Measurements from ENCODE around the gene GOLGA6C. TPM values are rescaled to one million over a fixed set of nuclear protein-coding genes. Genes with fewer than 3 reads are reported as not detected.

The GOLGA6C gene
- polyA plus RNA-seq, 1 donor (not counting 4 experiments of a cell fraction or from before 2014, with no cell fraction given), result not detected

DNA sequence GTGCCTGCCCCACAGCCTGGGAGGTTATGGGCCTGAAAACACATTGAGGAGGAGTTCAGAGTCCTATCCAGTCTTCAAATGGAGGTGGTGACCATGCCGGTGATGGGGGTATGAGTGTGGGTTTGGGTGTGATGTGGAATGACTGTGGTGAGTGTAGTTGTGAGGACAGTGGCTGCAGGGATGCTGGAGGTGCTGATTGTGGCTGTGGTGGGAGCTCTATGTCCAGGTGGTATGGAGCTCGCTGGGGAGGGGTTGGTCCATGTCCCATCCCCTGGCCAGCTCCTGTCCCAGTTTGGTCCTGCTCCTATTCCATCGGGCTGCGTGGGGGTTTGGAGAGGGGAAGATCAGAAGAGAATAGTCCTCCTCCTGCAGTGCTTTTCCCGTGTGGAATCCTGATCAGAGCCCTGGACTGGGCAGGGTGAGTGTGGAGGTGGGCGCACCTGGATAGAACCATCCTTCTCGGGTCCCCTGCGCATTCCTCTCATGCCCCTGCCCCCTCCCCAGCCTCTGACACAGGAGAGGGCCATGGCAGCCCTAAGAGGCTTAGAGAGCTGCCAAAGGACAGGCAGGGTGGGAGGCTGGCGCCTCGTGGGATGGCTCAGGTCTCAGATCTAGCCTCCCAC lies 23.0 kb upstream of the GOLGA6C start:
- Histone ChIP-seq H3K4me3 (ENCODE audit: control insufficient read depth in 2 of 3, extremely low read depth in 1 of 3, insufficient read depth in 2 of 3, low read depth in 1 of 3, low read length in 3 of 3) (no peak overlapping the region), H3K27ac (ENCODE audit: control insufficient read depth, insufficient read depth, low read length) (no peak overlapping the region), H2AFZ (ENCODE audit: control insufficient read depth, low read length) (no peak overlapping the region), H3K9me1 (ENCODE audit: control insufficient read depth, extremely low read depth, insufficient read depth, low read length) (no peaks in the 10 kb centered on the region), H3K4me1 (ENCODE audit: control insufficient read depth, extremely low read depth, insufficient read depth, low read length) (no peaks in the 10 kb centered on the region), H3K36me3 (ENCODE audit: control insufficient read depth in 2 of 2, extremely low read depth in 1 of 2, insufficient read depth in 2 of 2, low read length in 2 of 2) (no peaks in the 10 kb centered on the region), H3K9ac (ENCODE audit: control insufficient read depth, extremely low read depth, insufficient read depth, low read length) (no peak overlapping the region), H3K9me3 (ENCODE audit: control insufficient read depth, low read depth, low read length) (no peaks in the 10 kb centered on the region), H3K27me3 (ENCODE audit: control insufficient read depth, extremely low read depth, insufficient read depth, low read length) (peaks cover 44% of the 10 kb centered on the region), H3K4me2 (ENCODE audit: control insufficient read depth, extremely low read depth, insufficient read depth, low read depth, low read length) (no peak overlapping the region), H3K79me2 (ENCODE audit: control insufficient read depth, insufficient read depth, low read length) (no peaks in the 10 kb centered on the region), H4K20me1 (ENCODE audit: control insufficient read depth, extremely low read depth, insufficient read depth, low read length) (no peaks in the 10 kb centered on the region)
- TF ChIP-seq, protein P1, sequence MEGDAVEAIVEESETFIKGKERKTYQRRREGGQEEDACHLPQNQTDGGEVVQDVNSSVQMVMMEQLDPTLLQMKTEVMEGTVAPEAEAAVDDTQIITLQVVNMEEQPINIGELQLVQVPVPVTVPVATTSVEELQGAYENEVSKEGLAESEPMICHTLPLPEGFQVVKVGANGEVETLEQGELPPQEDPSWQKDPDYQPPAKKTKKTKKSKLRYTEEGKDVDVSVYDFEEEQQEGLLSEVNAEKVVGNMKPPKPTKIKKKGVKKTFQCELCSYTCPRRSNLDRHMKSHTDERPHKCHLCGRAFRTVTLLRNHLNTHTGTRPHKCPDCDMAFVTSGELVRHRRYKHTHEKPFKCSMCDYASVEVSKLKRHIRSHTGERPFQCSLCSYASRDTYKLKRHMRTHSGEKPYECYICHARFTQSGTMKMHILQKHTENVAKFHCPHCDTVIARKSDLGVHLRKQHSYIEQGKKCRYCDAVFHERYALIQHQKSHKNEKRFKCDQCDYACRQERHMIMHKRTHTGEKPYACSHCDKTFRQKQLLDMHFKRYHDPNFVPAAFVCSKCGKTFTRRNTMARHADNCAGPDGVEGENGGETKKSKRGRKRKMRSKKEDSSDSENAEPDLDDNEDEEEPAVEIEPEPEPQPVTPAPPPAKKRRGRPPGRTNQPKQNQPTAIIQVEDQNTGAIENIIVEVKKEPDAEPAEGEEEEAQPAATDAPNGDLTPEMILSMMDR (optimal IDR thresholded peaks at IDR 0.05 in 1 of 3, IDR thresholded peaks at IDR 0.05 in 1 of 3, conservative IDR thresholded peaks at IDR 0.05 in 1 of 3; ENCODE audit: extremely low read depth in 1 of 3, insufficient read depth in 2 of 3, low read length in 3 of 3), result no peak
- TF ChIP-seq EZH2 (IDR thresholded peaks at IDR 0.05; ENCODE audit: low read length), result no peak
- FAIRE-seq (no peak), DNase-seq (ENCODE audit: low read depth, low spot score) (no peak)
- dilution Hi-C loops (cut with MboI; ENCODE audit: extremely low pct_ligation_motif_present, low sequenced_read_pairs), result no loop called here

DNA sequence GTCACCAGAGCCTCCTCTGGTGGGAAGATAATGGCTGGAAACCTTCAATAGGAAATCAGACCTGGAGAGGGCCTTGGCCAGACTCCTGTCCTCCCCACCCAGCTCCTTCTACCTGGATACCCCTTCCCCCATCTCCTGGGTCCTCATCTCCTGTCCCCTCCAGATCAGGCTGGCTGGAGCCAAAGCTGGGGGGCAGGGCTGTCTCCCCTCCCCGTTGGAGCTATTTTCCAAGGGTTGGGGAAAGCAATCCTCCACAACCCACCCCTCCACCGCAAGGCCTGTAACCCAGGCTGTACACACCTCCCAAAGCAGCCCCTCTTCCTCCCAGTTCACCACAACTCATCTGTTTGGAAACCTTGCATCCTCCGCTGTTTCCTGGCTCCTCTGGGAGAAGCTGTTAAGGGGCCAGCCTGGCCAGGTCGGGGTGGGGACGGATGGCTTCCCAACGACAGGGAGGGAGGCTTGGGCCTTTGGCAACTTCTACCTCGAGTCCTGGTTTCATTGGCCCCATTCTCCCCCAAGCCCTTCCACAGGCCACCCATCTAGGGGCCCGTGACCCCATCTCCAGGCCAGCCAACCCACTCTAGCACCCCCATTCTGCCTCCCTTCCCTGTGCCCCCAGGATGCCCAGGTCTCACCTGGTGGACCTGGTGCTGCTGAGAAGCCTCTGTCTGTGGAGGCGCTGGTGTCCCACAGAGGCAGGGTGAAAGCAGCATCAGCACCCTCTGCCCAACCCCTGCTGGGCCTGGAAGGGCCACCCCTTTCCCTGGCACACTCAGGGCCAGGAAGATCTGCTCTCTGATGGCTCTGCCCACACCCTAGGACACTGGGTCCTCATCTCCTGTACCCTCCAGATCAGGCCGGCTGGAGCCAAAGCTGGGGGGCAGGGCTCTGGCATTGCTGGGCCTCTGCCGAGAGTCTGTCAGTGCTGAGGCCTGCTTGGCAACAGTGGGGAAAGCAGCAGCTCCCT lies 22.1 kb upstream of the GOLGA6C start:
- Histone ChIP-seq H3K27ac (ENCODE audit: control insufficient read depth, insufficient read depth, low read length) (no peak overlapping the region), H3K79me2 (ENCODE audit: control insufficient read depth, insufficient read depth, low read length) (no peaks in the 10 kb centered on the region), H3K9me3 (ENCODE audit: control insufficient read depth, low read depth, low read length) (no peaks in the 10 kb centered on the region), H3K27me3 (ENCODE audit: control insufficient read depth, extremely low read depth, insufficient read depth, low read length) (peaks cover 44% of the 10 kb centered on the region), H3K4me2 (ENCODE audit: control insufficient read depth, extremely low read depth, insufficient read depth, low read depth, low read length) (no peak overlapping the region), H2AFZ (ENCODE audit: control insufficient read depth, low read length) (no peak overlapping the region), H3K9ac (ENCODE audit: control insufficient read depth, extremely low read depth, insufficient read depth, low read length) (no peak overlapping the region), H4K20me1 (ENCODE audit: control insufficient read depth, extremely low read depth, insufficient read depth, low read length) (no peaks in the 10 kb centered on the region), H3K9me1 (ENCODE audit: control insufficient read depth, extremely low read depth, insufficient read depth, low read length) (no peaks in the 10 kb centered on the region), H3K4me1 (ENCODE audit: control insufficient read depth, extremely low read depth, insufficient read depth, low read length) (no peaks in the 10 kb centered on the region), H3K4me3 (ENCODE audit: control insufficient read depth in 2 of 3, extremely low read depth in 1 of 3, insufficient read depth in 2 of 3, low read depth in 1 of 3, low read length in 3 of 3) (no peak overlapping the region), H3K36me3 (ENCODE audit: control insufficient read depth in 2 of 2, extremely low read depth in 1 of 2, insufficient read depth in 2 of 2, low read length in 2 of 2) (no peaks in the 10 kb centered on the region)
- dilution Hi-C loops (cut with MboI; ENCODE audit: extremely low pct_ligation_motif_present, low sequenced_read_pairs), result no loop called here
- TF ChIP-seq, protein P1 (optimal IDR thresholded peaks at IDR 0.05 in 1 of 3, IDR thresholded peaks at IDR 0.05 in 1 of 3, conservative IDR thresholded peaks at IDR 0.05 in 1 of 3; ENCODE audit: extremely low read depth in 1 of 3, insufficient read depth in 2 of 3, low read length in 3 of 3), result no peak
- no peak for TF ChIP-seq EZH2 (IDR thresholded peaks at IDR 0.05; ENCODE audit: low read length)
- FAIRE-seq, result no peak
- DNase-seq (ENCODE audit: low read depth, low spot score), result no peak
